Colon (tissue), 2 donors: ENCODE measurements around the gene PGRMC2.

Experiments
- FAIRE-seq: peaks from 2 replicates; lab custom pipeline; 2012; peaks lifted over from hg19 to GRCh38; lab: Jason Lieb, UNC
- donor health status: control.
- donor health status: control.

Gene PGRMC2, protein sequence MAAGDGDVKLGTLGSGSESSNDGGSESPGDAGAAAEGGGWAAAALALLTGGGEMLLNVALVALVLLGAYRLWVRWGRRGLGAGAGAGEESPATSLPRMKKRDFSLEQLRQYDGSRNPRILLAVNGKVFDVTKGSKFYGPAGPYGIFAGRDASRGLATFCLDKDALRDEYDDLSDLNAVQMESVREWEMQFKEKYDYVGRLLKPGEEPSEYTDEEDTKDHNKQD

DNA sequence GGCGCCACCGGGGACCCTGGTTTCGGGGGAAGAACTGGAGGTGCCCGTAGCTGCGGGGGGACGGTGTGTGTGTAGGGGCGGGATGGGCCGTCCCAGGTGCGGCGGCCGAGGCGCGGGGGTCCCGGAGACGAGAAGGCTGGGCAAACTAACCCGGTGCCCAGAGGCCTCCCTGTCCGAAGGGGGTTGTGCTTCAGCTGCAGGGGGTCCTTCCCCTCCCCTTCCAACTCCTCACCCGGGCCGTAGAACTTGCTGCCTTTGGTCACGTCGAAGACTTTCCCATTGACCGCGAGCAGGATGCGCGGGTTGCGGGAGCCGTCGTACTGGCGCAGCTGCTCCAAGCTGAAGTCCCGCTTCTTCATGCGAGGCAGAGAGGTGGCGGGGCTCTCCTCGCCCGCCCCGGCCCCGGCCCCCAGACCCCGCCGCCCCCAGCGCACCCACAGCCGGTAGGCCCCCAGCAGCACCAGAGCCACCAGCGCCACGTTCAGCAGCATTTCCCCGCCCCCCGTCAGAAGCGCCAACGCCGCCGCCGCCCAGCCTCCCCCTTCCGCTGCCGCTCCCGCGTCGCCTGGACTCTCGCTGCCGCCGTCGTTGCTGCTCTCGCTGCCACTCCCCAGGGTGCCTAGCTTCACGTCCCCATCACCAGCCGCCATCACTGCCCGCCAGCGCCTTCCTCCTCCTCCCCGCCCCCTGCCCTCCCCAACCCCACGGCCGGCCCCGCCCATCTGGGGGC, at the start of gene PGRMC2:
PGRMC2 (minus strand) TSS at position 673 of the 730 bp plus-strand sequence; CDS start at position 650, 23 bp downstream.
- FAIRE-seq: no peak

DNA sequence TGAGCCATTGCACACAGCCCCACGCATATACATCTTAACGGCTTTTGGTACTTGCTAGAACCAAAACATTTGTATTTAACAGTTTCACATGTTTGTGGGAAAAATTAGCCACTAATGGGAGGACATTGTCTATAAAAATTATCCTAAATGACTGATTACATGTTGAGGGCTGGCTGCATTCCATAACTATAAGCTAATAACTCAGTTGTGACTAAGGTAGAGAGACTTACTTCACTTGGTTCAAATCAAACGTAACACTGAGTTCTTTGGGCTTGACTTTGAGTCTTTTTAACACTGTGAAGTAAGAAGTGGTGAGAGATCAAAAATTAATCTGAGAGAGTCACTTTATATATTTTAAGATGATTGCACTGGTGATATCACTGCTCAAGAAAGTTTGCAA, 47.9 kb upstream of the PGRMC2 start:
- FAIRE-seq: no peak

DNA sequence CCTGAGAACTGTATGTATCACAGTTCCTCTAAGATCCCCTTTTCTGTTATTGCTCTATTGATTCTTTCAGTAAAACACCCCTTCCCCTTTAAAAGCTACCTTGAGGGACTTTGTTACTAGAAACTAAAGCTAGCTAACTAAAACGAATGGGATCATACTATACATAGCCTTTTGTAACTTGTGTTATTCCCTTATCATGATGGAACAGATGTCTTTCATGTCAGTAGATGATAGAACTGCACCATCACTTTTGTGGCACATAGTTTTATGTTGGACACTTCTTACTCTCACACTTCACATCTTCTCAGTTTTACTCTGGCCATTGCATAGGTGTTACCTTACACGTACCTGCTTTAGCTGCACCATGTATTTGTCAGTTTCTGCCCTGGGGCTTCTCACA, 46.6 kb upstream of the PGRMC2 start:
- no peak for FAIRE-seq

DNA sequence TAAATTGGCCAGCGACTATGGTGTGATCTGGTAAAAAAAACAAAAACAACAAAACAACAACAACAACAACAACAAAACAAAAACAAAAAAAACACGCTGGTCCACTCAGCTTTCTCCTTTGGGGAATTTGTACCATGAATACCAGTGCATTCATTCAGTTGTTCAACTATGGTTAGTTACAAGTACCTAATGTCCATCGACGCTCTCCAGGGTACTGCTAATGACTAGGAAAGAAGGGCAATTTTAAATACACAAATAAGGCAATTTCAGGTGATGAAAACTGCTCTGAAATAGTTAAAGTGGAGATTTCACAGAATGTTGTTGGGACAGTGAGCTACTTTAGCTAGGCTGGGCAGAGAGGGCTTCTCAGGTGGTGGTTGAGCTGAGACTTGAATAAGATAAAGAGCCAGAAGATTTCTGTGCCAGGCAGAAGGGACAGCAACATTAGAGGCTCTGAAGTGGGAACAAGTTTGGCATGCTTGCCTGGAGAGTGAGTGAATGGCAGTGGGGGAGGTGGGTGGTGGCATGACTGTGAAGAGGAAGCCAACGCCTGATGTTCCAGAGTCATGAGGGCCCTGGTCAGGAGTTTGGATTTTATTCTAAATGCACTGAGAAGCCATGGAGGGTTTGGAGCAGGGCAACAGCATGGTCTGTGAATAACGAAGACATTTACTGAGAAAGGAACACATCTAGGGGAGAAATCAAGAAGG, 45.9 kb upstream of the PGRMC2 start:
- no peak for FAIRE-seq

DNA sequence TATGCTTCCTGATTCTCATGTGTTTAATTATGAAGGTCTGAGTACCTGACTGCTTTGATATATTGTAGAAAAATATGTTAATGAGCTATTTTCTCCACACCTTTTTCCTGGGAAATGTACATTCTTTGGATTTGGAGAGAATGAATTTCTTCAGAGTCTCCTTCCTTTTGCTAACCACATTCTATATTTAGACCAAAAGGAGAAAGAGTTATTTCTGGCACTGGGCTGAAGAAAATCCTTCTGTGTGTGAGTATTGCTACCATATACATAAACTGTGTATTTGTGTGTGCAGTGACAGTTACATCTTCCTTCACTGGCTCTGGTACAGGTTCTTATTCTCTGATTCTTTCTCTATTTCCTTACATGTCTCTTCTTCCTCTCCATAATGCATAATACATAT, 44.5 kb upstream of the PGRMC2 start:
- FAIRE-seq: no peak

DNA sequence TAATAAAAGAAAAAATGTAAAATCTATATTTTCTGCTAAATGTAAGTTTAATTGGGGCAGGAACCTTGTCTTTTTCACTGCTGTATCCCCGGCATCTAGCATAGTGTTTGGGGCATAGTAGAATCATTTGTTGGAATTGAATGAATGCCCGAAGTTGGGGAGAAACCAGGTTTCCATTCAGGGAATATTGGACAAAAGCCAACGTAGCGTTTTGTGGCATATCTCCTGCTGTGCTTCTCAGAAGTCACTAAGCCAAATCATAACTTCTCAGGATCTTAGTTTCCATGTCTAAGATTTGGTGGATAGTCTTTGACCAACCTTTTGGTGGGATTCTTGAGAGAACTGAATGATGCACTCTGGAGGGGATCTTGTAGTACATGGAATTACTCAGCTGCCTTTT, 42.0 kb upstream of the PGRMC2 start:
- FAIRE-seq: no peak

DNA sequence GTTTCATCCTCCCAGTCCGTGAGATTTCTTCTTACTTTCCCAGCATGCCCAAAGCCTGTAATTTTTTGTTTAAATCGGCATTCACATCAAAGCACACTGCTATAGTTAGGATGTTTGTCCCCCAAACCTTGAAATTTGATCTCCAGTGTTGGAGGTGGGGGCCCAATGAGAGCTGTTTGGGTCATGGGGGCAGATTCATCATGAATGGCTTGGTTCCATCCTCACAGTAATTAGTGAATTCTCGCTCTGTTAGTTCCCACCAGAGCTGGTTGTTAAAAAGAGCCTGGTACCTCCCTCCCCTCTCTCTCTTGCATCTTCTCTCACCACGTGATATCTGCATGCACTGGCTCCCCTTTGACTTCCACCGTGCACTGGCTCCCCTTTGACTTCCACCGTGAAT, 40.5 kb upstream of the PGRMC2 start:
- no peak for FAIRE-seq

DNA sequence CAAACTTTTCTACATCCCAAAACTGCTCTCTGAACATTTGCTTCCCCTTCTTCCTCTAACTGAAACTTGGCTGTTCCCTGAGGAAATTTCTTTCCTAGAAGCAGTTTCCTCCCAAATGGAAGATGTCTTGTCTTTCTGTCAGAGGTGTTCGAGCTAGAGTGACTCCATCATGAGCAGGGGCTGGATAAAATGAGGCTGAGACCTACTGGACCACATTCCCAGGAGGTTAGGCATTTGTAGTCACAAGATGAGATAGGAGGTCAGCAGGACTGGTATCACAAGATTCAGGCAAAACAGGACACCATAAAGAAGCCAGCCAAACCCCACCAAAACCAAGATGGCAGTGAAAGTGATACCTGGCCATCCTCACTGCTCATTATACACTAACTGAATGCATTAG, 35.8 kb upstream of the PGRMC2 start:
- FAIRE-seq: no peak

DNA sequence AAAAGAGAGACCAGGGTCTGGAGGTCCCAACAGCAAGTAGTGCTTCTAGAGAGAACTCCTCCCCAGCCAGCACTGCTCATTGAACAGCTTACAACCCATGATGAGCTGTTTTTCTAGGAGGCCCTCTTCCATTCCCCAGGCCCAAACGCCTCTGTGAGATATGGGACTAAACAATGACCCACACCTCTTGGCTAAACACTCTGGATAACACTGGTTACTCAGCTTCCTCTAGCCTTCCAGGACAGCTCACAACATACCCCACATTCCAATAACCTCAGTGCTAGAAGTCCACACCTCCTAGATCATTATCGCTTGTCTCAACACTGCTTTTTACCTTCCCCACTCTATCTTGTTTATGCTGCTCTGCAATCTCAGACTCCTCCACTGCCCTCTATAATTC, 35.4 kb upstream of the PGRMC2 start:
- no peak for FAIRE-seq

DNA sequence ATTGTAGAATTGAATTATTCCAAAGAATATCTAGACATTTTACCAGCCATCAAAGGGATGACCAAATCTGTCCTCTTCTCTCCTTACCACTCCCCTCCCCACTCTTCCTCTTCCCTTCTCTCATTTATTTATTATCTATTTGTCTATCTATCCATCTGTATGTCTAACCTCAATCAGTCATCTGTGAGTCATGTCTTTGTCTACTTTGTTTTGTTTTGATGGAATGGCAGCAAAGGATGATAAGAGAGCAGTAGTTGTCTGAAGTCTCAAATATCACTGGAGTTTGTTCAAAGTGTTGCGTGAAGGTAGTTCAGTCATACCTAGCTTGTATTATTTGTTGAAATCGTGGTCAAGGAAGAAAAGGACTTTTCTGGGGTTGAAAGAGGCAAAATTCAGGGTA, 34.7 kb upstream of the PGRMC2 start:
- FAIRE-seq: no peak

DNA sequence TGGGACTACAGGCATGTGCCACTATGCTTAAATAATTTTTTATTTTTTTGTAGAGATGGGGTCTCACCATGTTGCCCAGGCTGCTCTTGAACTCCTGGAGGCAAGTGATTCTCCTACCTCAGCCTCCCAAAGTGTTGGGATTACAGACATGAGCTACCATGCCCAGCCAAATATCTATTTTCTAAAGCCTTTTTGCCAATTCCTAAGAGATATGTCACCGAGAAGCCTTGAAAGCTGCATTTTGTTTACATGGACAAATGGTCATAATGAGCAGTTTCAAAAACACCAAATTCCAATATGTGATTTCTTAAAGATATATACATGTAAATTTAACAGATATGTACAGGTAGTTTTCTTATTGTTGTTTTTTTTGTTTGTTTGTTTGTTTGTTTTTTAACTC, 33.0 kb upstream of the PGRMC2 start:
- FAIRE-seq: no peak

DNA sequence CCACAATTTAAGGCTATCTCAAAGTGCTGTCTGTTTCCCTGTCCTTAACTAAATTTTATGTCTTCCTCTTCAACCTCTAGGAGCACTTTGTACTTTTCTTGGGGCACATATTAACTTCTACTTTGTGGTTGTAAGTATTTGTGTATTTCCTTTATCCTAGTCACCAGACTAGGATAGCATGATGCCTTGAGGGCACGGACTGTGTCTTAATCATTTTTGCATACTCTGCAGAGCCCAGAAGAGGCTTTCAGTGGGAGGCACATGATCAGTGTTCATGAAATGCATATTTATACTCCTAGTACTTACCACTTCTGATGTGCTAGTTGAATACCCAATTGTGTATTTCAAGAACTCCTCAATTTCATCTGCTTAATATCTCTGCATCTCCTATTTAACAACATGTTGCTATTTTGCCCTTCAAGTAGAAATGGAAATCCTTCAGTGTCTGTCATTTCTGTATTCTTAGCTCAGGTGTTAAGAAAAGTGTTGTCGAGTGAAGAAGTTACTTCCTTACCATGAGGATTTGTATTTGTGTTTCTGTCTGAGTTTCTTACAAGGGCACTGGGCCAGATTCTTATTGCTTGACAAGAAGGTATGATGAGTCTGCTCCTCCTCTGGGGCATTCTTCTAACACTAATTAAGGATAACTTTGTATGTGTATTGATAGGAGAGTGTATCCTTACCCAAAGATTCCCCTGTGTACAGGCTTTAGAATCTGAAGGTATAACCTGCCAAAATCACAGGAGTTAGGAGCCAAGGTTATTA, 28.3 kb upstream of the PGRMC2 start:
- FAIRE-seq: no peak

DNA sequence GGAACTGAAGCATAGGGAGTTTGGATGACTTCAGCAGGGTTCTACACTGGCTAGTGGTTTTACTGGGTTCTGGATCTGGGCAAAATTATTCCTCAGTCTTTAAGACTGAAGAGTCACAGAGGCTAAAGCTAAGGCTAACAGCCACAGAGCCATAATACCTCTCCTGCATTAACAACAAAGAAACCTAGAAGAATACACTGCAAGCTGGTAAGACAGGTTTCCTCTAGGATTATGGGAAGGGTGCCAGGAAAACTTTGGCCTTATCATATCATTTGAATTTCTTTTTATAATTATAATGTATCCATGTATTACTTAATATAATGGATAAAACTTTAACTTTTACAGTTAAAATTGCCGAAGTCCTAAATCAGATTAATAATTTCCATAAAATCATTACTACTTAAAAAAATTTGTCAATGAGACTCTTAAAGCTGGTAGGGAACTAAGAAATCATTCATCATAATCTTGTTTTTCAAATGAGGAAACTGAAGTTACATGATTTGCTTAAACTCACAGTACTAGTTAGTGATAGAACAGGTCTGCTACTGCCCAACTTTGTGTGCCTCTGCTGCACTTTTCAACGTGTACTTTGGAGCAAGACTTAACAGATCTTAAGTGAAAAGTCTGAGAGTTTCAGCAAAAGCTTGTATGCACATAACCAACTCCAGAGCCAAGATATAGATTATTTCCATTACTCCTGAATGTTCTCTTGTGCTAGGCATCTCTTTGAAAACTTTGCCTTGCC, 24.2 kb upstream of the PGRMC2 start:
- peak; percentile 75 for FAIRE-seq

DNA sequence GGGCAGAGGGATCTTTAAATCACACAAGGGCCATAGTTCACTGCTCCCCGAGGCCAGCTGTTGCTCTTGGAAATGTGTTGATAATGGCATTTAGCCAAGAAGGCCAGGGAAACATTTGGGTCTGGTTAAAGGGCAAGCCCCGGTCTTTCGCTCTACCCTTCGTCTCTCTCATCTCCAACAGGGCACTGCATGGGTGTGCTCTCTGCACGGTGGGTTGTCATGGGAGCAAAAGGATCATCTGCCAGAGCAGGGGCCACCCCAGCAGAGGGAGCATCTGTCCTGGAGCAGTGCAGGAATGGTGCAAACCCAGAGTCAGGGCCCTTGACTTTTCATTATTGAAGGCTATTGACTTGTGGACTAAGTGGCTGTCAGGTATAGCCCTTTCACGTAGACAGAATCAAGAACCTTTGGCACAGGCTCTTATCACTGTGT, 22.7 kb upstream of the PGRMC2 start:
- FAIRE-seq: no peak

DNA sequence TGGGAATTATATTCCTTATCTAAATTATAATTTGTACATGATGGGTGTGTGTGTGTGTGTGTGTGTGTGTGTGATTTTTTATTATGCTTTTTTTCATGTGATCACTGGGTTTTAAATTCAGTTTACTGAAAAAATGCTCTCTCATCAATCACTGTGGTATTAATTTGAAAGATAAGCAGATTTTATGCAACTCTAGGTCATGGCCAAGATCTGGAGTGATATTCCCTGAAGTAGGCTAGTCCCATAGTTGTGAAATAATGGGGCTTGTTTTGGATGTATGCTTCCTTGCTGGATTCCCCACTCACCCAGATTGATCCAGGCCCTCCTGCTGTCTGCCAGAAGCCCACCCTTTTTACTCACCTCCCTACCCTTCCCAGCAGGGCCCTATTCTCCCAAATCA, 22.0 kb upstream of the PGRMC2 start:
- no peak for FAIRE-seq

DNA sequence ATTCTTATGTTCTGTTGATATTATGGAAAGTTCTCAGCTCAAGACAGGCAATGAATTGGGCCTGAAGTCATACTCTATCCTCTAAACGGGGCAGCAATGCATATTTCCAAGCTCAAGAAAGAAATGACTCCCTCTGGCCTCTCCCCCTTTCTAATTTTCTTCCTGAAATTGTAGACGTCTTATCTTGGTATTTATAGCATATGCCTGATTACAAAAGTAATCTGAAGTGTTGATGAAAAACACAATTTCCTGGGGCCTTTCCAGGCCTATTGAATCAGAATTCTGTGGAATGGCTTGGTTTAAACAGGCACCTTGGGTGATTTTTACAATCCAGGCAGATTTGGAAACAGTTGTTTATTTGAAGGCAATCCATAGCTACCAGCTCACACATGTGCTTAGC, 21.4 kb upstream of the PGRMC2 start:
- no peak for FAIRE-seq

DNA sequence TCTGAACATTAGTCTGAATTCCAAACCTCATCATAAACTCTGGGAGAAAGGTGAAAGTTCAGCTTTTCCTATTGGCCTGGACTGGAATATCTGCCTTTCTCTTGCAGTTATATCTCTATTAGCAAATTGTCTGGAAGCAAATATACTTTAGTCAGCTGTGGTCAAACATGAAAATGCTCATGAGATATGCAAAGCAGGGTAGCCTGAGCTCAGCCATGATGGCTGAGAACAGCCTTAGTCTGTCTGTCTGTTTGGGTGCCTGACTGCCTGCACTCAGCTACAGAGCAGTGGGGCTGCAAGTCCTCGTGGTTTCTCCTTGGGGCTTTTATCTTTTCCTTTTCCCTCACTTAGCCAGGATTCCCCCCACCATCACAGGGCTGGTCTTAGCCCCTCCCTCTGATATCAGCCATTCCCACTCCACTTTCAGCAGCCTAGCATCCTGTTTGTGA, 19.5 kb upstream of the PGRMC2 start:
- no peak for FAIRE-seq

DNA sequence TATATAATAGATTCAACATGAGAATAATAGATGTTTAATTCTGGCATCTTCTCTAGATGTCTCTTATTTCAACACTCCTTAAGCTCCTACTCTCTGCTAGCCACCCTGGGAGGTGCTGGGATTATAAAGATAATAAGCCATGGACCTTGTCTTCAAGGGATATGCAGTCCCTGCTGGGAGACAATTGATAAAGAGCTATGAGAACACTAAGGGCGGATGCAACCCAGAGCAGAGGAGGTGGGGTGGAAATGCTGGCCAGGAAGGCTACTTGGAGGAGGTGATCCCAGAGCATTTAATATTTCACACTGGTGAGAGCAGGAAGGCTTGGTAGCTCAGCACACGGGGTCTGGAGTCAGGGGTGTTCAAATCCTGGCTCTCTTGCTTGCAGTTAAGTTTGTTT, 18.3 kb upstream of the PGRMC2 start:
- no peak for FAIRE-seq

DNA sequence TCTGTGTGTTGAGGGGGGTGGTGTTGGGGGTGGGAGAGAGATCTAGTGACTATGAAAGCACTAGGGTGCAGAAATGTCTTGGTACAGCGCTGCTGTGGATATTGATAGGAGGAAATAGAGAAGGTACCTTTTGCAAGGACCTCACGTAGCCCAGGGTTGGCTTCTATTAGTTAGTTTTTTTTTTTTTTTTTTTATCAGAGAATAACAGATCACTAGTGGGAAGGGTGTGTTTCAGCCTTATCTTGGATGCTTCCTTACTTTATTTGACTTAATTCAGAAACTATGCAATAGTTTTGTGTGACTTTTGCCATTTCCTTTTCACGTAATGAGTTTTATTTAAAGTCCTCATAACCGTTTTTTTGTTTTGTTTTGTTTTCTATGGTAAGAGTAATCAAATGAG, 16.4 kb upstream of the PGRMC2 start:
- FAIRE-seq: no peak

DNA sequence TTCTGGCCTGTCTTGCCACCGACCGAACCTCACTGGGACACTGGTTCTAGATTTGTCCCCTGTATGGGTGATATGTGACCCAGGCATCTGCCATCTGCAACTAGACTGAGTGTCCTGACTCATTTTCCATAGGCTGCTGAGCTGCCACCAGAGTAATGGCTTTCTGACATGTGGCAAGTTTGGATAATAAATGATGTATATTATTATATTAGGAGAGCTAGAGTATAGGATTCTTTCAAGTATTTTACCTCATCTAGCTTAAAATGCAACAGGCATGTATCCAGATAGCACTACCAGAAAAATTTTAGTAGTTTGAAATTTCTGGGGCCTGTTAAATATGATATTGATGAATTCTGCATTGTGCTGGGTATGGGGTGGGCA, 15.8 kb upstream of the PGRMC2 start:
- FAIRE-seq: no peak

DNA sequence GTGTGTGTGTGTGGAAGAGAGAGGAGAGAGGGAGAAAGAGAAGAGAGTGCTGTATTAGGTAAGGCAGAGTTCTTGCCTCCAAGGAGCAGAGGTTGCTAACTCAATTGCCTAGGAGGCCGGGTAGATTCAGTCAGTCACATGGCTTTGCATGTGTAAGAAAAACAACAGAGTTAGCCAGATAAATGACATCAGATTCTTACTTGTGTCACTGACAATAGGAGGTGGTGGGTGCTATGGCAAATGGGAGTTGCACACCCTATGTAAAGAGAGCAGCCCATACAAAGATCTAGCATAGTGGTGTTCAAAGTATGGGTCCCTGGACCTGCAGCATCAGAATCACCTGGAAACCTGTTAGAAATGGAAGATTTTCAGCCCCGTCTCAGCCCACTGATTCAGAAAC, 14.4 kb upstream of the PGRMC2 start:
- no peak for FAIRE-seq

DNA sequence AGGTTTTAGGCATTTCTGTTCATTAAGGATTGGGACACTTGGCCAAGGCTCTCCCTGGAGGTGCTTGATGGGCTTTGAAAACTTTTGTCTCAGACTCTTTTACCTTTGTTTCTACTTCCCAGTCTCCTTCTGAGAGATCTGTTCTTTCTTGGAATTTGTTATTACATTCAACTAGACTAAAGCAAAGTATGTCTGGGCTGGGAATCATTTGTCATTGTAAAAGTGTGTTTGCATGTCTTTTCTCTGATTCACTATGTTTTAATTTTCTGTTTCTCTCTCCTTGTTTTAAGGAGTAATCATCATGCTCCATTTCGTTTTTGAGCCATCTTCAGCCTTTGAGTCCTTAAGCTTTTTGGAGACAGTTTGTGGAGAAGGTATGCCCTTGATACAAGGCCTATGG, 12.2 kb upstream of the PGRMC2 start:
- FAIRE-seq: no peak
